GM23338 (cell line): ENCODE results near the gene SLC28A1. TPM values are rescaled to one million over a fixed set of nuclear protein-coding genes. Genes with fewer than 3 reads are reported as not detected.

Experiments used
- ATAC-seq: fragments of 200-7000 bp; cut with Tn5 transposase; 3 replicates; pipeline ENCODE4 v1.9.1; 2020
- DNase-seq: peaks from one replicate; pipeline ENCODE4 v3.0.0-alpha.2; 2015; ENCODE audit warnings: low spot score
- H2AFZ ChIP-seq: fragments of 200-600 bp; sonication (generic); 2 replicates; pipeline ENCODE4 v1.8.0; 2016; ENCODE audit warnings: antibody characterized with exemption, mild to moderate bottlenecking, moderate library complexity
- H3F3A ChIP-seq: fragments of 200-600 bp; sonication (generic); replicated peaks from 2 replicates; pipeline ENCODE4 v1.8.0; 2017; ENCODE audit warnings: antibody characterized with exemption, mixed run types, low read depth
- H3K27ac ChIP-seq: fragments of 200-600 bp; sonication (generic); 2 replicates; pipeline ENCODE4 v1.6.1; 2016; ENCODE audit warnings: low read depth
- H3K27me3 ChIP-seq: fragments of 200-600 bp; sonication (generic); 2 replicates; pipeline ENCODE4 v1.8.0; 2016; ENCODE audit warnings: mild to moderate bottlenecking, mixed run types, moderate library complexity; ENCODE audit not compliant: insufficient read depth
- H3K36me3 ChIP-seq: fragments of 200-600 bp; sonication (generic); 2 replicates; pipeline ENCODE4 v1.8.0; 2016; ENCODE audit warnings: mild to moderate bottlenecking; ENCODE audit not compliant: insufficient read depth
- H3K4me1 ChIP-seq: fragments of 200-600 bp; sonication (generic); 2 replicates; pipeline ENCODE4 v1.8.0; 2016; ENCODE audit warnings: mild to moderate bottlenecking, moderate library complexity; ENCODE audit not compliant: insufficient read depth
- H3K4me2 ChIP-seq: fragments of 200-600 bp; sonication (generic); 2 replicates; pipeline ENCODE4 v1.7.1; 2017; ENCODE audit warnings: mixed run types
- H3K4me3 ChIP-seq: fragments of 200-600 bp; sonication (generic); 2 replicates; pipeline ENCODE4 v1.6.1; 2016; ENCODE audit warnings: mixed run types
- H3K79me2 ChIP-seq: fragments of 200-600 bp; sonication (generic); replicated peaks from 2 replicates; pipeline ENCODE4 v1.8.0; 2017; ENCODE audit warnings: mild to moderate bottlenecking; ENCODE audit not compliant: insufficient read depth
- H3K9me2 ChIP-seq: fragments of 200-600 bp; sonication (generic); 2 replicates; pipeline ENCODE4 v1.8.0; 2017; ENCODE audit not compliant: insufficient read depth
- H4K20me1 ChIP-seq: fragments of 200-600 bp; sonication (generic); replicated peaks from 2 replicates; pipeline ENCODE4 v1.8.0; 2017; ENCODE audit warnings: mild to moderate bottlenecking; ENCODE audit not compliant: insufficient read depth
- H3K27ac Mint-ChIP-seq: 2 replicates; pipeline ENCODE4 v1.8.0; 2020; ENCODE audit warnings: inconsistent platforms, mild to moderate bottlenecking, moderate library complexity, mixed read lengths
- H3K27me3 Mint-ChIP-seq: 3 replicates; pipeline ENCODE4 v1.8.0; 2022; ENCODE audit warnings: low read depth, mild to moderate bottlenecking, moderate library complexity, mixed read lengths, inconsistent platforms; ENCODE audit not compliant: insufficient read depth, poor library complexity
- H3K36me3 Mint-ChIP-seq: 3 replicates; pipeline ENCODE4 v1.8.0; 2021; ENCODE audit warnings: low read depth, mild to moderate bottlenecking, inconsistent platforms, moderate library complexity, mixed read lengths
- H3K4me1 Mint-ChIP-seq: 3 replicates; pipeline ENCODE4 v1.8.0; 2020; ENCODE audit warnings: mild to moderate bottlenecking, inconsistent platforms, mixed read lengths
- H3K4me3 Mint-ChIP-seq: 3 replicates; pipeline ENCODE4 v1.8.0; 2021; ENCODE audit warnings: moderate library complexity, mild to moderate bottlenecking, inconsistent platforms, mixed read lengths
- H3K9me3 Mint-ChIP-seq: 3 replicates; pipeline ENCODE4 v1.8.0; 2020; ENCODE audit warnings: moderate library complexity, mild to moderate bottlenecking, inconsistent platforms, mixed read lengths
- CREB1 ChIP-seq: fragments of 250-450 bp; sonication (Bioruptor Pico); IDR thresholded peaks from 2 replicates; pipeline ENCODE4 v1.5.0; 2020; ENCODE audit warnings: low read depth, mild to moderate bottlenecking, moderate library complexity
- CTCF ChIP-seq, 2 experiments: fragments of 200-600 bp in 1 of 2; sonication (generic) in 1 of 2; conservative IDR thresholded peaks; 2 replicates each; pipeline versions ENCODE4 v1.5.1 to v1.6.1; 2016 to 2017; ENCODE audit warnings: antibody characterized with exemption in 2 of 2, low read depth in 2 of 2, mild to moderate bottlenecking in 2 of 2, moderate library complexity in 1 of 2
- ETS1 ChIP-seq: IDR thresholded peaks from 2 replicates; pipeline ENCODE4 v1.6.1; 2016; ENCODE audit warnings: antibody characterized with exemption
- EZH2 ChIP-seq: fragments of 200-600 bp; sonication (generic); IDR thresholded peaks from one replicate; pipeline ENCODE4 v1.8.0; 2017; ENCODE audit warnings: antibody characterized with exemption, mild to moderate bottlenecking, low read depth; ENCODE audit not compliant: unreplicated experiment
- EZH2phosphoT487 ChIP-seq: fragments of 200-600 bp; sonication (generic); IDR thresholded peaks from one replicate; pipeline ENCODE4 v1.8.1; 2018; ENCODE audit warnings: antibody characterized with exemption; ENCODE audit not compliant: unreplicated experiment
- JUNB ChIP-seq: IDR thresholded peaks from one replicate; pipeline ENCODE4 v1.6.1; 2016; ENCODE audit warnings: antibody characterized with exemption; ENCODE audit not compliant: unreplicated experiment
- NANOG ChIP-seq: IDR thresholded peaks from 2 replicates; pipeline ENCODE4 v1.6.1; 2016; ENCODE audit warnings: antibody characterized with exemption, borderline replicate concordance
- POLR2AphosphoS5 ChIP-seq: IDR thresholded peaks from 2 replicates; pipeline ENCODE4 v1.6.1; 2016; ENCODE audit warnings: antibody characterized with exemption, low read depth
- REST ChIP-seq: IDR thresholded peaks from one replicate; pipeline ENCODE4 v1.6.1; 2018; ENCODE audit warnings: antibody characterized with exemption; ENCODE audit not compliant: unreplicated experiment
- STAT1 ChIP-seq: IDR thresholded peaks from one replicate; pipeline ENCODE4 v1.6.1; 2016; ENCODE audit warnings: antibody characterized with exemption; ENCODE audit not compliant: unreplicated experiment
- ZNF114 ChIP-seq: fragments of 250-450 bp; sonication (Bioruptor Pico); IDR thresholded peaks from 2 replicates; pipeline ENCODE4 v1.5.0; 2020; ENCODE audit warnings: mild to moderate bottlenecking, moderate library complexity
- ZNF331 ChIP-seq: fragments of 250-450 bp; sonication (Bioruptor Pico); IDR thresholded peaks from 2 replicates; pipeline ENCODE4 v1.5.0; 2020; ENCODE audit warnings: low read depth, mild to moderate bottlenecking, moderate library complexity
- ZNF462 ChIP-seq: fragments of 250-450 bp; sonication (Bioruptor Pico); IDR thresholded peaks from 2 replicates; pipeline ENCODE4 v1.5.0; 2020; ENCODE audit warnings: mild to moderate bottlenecking, moderate library complexity
- polyA plus RNA-seq: library from polyadenylated mRNA; unstranded; fragments of >200 nt; fragmentation: Nextera tagmentation; extraction: Ambion mirVana; gene quantifications from 2 replicates; pipeline ENCODE4 v1.2.1, GENCODE V29; 2016
- total RNA-seq: library from RNA; depleted of rRNA; stranded (reverse); fragments of >200 nt; shearing (Covaris generic); gene quantifications from 2 replicates; pipeline ENCODE4 v1.2.3, GENCODE V29; 2014

SLC28A1 gene
- total and polyA plus RNA-seq, 2 experiments from 2014 or later, result not detected

GRCh38 chr15:84953726-84954125 is 69.3 kb downstream of the SLC28A1 start:
- Histone ChIP-seq H2AFZ (0 out of 2 replicates have a peak overlapping the region, but pooled peaks have one; percentile 32), H3K4me1 (peaks cover 6% of the 10 kb centered on the region; the same call in 1 of the 2 replicates), H3F3A (no peaks in the 10 kb centered on the region)

More at GRCh38 chr15:84953726-84954125, 69.3 kb downstream of the SLC28A1 start:
- Histone ChIP-seq H3K79me2 (no peaks in the 10 kb centered on the region), H3K27me3 (no peaks in the 10 kb centered on the region), H3K4me3 (no peak overlapping the region), H3K4me2 (no peak overlapping the region), H3K36me3 (no peaks in the 10 kb centered on the region), H3K27ac (no peak overlapping the region), H4K20me1 (no peaks in the 10 kb centered on the region), H3K9me2 (no peaks in the 10 kb centered on the region)
- no peaks in the 10 kb centered on the region for H3K36me3 Mint-ChIP-seq
- ATAC-seq (no peak), DNase-seq (no peak)
- no peaks in the 10 kb centered on the region for H3K9me3 Mint-ChIP-seq
- no peak overlapping the region for H3K27ac Mint-ChIP-seq
- peaks cover 16% of the 10 kb centered on the region; the same call in 2 of the 3 replicates for H3K4me1 Mint-ChIP-seq
- no peak for TF ChIP-seq JUNB
- no peak for TF ChIP-seq ZNF331 (CRISPR knock-in tag)
- no peak for TF ChIP-seq EZH2phosphoT487
- TF ChIP-seq REST, result no peak
- no peak for TF ChIP-seq ETS1
- TF ChIP-seq POLR2AphosphoS5, result no peak
- TF ChIP-seq NANOG, result no peak
- TF ChIP-seq STAT1, result no peak
- TF ChIP-seq CREB1 (CRISPR knock-in tag), result no peak
- TF ChIP-seq CTCF (conservative IDR thresholded peaks at IDR 0.05; ENCODE audit: low read depth in 2 of 2), result no peak
- no peak for TF ChIP-seq EZH2
- TF ChIP-seq ZNF462 (CRISPR knock-in tag), result no peak
- TF ChIP-seq ZNF114 (CRISPR knock-in tag), result no peak
- no peaks in the 10 kb centered on the region for H3K27me3 Mint-ChIP-seq
- H3K4me3 Mint-ChIP-seq, result no peak overlapping the region
